SKM-1 treated with dmso at 0.1 percent for 144 hours (cell line): ENCODE data around the gene TMEM135.
"Not testable (repeated sequence)": the region's sequence is repeated elsewhere in the genome, so short reads cannot be mapped to it uniquely, and the experiment has no call there.

Experiments used
- DNase-seq: peaks from one replicate; lab custom pipeline; 2025; ENCODE audit not compliant: unreplicated experiment; lab: John Stamatoyannopoulos, UW

Gene TMEM135

DNA sequence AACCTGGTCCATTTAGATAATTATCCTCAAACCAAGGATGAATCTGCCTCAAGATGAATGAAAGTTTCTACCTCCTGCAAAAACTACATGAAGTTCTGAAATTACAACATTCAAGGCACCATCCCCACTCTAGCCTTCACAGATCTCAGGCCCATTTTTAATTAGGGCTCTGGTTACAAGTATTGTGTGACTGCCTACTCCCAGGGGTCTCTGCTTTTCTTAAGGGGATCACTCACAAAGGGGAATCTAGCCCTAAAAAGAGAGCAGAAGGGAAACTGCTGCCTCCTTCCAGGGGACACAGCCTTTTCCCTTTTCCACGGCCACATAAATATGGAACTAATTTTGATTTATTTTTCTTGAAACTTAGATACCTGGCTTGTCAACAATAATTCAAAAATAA lies 17.4 kb upstream of the TMEM135 start:
- no peak for DNase-seq

DNA sequence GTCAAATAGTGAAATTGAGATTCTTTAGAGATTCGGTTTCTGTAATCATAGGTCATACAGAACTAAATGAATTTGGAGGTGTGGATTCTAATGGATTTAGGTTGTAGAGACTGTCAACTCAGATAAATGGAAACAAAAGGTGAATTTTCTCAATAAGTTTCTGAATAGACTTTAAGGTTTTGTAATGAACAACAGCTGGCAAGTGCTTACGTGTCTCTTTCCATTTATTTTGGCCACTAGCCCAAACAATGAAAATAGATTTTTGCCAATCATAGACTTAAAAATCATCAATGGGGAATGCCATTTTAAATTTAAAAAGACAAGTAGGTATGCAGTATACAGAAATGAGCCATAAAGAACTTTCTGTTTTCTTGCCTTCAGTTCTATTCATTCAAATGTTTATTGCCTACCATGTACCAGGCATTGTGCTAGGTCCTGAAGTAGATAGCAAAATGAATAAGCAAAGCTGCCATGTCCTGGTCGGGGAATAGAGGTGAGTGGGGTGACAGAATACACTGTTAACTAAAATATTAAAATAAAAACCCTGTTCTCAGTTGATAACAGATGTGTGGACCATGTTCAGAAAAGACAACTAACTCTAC lies 16.9 kb upstream of the TMEM135 start:
- no peak for DNase-seq

DNA sequence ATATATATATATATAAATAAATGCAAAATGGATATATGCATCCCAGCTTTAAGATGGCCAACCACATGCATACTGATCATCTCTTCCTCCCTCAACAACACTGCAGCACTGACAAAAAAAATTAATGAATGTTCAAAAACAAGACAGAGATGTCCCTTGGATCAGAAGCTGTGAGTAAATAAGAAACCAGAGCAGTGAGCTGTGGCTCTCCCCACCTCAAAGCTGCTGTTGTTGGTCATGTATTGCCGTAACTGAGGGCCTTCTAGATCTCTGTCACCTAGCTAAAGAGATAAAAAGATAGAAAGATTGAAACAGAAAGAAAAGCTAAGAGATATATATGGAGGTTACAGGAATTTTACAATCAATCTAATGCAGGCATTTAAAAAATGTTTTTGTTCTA lies 15.5 kb upstream of the TMEM135 start:
- DNase-seq: no peak

DNA sequence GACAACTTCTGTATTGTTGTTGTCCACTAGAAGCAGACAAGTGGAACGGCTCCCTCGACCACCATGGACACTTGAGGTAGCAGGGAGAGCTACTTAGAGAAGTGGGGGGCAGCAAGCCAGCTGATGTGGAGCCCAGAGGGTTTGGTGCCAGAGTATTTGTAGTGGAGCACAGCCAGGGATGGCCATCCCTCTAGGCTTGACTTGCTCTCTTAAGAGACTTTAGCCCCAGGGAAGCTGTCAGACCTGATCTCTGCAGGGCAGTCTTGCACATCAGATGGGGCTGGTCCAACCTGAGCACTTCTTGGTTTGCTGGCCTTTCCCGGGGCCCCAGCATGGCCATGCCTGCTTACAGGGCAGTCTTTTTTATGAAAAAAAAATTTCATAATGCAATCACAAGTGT lies 15.0 kb upstream of the TMEM135 start:
- DNase-seq: no peak

DNA sequence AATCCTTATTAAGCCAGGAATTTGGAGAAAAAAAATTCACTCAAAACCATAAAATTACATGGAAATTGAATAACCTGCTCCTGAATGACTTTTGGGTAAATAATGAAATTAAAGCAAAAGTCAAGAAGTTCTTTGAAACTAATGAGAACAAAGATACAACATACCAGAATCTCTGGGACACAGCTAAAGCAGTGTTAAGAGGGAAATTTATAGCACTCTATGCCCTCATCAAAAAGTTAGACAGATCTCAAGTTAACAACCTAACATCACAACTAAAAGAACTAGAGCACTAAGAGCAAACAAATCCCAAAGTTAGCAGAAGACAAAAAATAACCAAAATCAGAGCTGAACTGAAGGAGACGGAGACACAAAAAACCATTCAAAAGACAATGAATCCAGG lies 11.3 kb upstream of the TMEM135 start:
- not testable (repeated sequence) for DNase-seq

DNA sequence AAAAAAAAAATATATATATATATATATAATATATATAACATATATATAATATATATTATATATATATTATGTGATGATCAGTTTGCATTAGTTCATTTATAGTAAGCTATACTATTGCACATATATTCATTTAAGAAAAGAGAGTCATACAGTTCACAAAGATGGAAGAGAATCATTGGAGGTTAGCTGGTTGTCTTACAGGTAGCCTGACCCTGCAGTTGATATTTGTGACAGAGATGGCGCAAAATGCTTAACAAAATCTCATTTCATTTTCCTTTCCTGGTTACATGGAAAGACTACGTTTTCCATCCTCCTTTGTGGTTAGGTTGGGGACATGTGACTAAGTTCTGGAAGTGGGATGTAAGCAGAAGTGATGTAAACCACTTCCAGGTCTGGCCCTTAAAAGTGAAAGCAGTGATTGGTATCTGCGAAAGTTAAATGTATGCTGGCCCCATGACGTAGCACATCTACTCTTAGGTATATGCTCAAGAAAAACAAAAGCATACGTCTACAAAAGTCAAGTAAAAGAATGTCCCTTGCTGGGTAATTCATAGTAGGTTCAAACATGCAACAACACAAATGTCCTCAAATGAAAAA lies 7.2 kb upstream of the TMEM135 start:
- DNase-seq: no peak

DNA sequence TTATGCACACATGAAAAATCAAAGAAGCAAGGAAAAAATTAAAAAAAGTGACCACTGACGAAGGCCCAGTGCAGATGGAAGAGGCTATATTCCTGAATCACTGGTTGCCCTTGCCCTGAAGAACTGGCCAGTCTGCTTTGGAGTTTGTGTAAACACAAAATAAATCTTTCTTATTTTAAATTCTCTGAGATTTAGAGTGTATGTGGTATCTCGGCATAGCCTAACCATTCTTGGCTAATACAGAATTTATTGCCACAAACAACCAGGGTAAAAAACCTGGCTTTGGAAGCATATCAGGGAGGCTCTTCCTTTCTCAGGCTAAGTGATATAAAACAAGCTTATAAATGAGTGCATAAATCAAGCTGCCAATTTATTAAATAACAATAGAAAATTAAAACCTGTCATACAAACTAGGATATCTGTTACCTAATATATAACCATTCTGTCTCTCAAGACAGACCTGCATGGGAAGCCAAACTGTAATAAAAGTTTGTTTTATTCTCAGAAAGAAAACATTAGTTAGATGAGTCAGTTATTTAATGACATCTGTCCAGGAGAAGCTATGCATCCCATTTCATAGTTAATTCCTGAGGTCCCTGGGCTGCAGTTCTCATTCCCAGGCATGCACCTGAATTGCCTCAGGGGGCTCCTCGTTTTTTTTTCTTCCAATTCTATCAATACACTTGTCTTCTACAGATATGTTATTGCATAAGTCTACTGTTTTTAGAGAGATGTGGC lies 6.1 kb upstream of the TMEM135 start:
- no peak for DNase-seq

DNA sequence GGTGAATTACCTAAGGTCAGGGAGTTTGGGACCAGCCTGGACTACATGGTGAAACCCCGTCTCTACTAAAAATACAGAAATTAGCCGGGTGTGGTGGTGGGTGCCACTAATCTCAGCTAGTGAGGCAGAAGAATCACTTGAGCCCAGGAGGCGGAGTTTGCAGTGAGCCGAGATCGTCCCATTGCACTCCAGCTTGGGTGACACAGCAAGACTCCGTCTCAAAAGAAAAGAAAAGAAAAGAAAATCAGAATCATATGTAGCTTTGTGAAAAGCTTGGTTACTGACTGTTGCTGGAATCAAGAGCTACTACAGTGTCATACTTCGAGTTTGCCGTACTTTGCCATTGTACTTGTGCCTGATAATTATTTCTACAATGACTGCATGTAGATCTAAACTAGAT lies 4.2 kb upstream of the TMEM135 start:
- DNase-seq: no peak

DNA sequence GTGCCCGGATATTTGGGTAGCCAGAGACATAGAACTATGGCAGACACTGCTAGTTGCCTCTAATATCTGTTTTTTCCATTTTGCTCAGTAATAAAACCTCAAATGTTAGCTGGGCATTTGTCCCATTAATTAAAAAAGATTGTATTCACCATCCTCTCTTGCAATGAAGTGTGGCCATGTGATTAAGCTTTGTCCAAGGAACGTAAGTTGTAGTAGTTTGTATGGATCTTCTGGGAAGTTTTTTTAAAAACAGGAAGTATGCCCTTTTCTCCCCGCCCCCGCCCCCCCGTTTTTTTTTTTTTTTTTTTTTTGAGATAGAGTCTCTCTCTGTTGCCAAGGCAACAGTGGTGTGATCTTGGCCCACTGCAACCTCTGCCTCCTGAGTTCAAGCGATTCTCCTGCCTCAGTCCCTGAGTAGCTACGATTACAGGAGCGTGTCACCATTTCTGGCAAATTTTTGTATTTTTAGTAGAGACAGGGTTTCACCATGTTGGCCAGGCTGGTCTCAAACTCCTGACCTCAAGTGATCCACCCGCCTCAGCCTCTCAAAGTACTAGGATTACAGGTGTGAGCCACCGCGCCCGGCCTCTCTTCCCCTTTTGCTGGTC lies 1.7 kb upstream of the TMEM135 start:
- no peak for DNase-seq

DNA sequence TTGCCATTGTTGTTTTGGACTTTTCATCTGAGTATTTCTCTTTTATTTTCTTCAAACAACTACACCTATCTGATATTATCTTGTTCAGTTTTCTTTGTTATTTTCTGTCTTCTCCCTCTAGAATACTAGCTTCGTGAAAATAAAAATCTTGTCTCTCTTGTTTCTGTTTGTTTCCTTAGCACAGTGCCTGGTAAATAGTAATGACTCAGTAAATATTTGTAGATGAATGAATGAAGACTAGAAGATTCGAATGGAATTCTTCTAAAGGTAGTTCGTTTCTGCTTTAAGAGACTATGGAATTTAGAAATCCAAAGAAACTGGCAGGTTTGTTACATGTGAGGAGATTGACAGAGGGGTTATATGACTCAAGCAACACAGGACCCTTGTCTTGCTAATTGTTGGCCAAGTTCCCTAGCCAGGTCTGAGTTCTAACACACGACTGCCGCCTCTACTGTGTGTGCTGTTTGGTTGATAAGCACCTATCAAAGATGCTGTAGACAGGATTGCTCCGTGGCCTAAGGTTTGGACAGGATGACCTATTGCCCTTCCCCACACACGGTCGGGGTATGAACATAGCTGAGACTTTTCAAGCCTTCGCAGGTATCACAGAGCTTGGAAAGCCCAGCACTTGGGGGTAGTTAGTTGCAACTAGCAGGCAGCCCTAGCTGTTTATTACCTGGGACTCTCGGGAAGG lies 831 bp upstream of the TMEM135 start:
- DNase-seq: no peak

DNA sequence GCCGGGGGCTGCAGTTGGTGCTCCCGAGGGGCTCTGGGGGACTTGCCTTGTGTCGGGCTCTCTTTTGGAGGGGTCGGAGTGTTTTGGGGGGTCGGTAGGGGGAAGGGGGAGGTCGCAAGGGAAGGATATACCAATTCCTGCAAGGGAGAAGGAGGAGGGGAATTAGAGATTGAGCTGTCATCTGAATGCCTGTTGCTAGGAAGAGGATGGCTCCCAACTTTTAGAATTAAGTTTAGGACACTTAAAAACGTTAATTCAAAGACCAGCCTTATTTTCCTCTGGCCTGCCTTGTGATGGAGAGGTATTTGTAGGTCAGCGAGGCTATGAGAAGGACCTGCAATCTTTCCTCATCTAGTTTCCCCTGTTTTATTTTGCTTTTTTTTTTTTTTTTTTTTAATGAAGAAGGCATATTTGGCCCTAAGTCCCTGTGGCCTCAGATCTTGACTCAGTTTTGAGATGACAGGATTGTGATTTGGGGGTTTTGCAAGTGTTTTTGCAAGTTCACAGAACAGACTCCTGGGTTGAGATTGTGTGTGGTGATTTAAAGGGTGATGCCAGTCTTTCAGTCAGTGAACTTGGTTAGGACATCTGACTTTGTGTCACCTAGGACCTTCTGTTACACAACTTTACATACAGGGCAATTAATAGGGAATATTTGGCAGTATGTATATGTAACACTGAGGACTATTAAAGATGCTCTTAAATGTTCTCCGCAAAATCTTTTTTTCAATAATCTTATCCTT lies 672 bp downstream of the TMEM135 start:
- DNase-seq: no peak

DNA sequence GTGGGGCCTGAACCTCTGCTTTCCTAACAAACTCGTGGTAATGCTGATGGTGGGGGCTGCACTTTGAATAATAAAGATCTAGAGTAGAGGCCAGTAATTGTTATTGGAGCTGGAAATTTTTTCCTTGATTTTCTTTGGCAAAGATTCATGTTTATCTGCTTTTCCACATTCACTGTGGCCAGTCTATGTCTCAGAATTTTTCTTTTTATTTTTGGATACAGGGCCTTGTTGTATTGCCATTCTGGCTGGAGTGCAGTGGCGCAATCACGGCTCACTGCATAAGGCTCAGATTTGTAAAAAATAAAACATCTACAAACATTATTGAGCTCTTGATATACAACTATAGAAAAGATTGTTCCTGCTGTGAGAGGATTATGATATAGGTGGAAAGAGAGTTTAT lies 1.6 kb downstream of the TMEM135 start:
- DNase-seq: no peak

DNA sequence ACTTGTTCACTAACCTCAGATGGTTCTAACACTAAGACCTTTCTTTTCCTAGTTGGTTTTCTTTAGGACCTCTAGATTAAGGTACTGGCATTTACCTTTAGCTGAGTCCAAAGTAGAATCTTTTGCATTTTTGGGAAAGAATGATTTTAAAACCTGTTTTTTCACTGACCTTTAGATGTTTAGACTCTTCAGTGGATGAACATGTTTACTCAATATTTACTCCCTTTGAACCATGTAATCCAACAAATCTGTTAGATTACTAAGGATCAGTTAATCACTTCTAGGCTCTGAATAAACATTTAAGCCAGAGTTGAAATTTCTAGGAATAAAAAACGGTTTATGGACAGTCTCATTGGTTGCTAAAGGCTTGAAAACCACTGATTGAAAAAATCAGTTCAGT lies 6.2 kb downstream of the TMEM135 start:
- no peak for DNase-seq

DNA sequence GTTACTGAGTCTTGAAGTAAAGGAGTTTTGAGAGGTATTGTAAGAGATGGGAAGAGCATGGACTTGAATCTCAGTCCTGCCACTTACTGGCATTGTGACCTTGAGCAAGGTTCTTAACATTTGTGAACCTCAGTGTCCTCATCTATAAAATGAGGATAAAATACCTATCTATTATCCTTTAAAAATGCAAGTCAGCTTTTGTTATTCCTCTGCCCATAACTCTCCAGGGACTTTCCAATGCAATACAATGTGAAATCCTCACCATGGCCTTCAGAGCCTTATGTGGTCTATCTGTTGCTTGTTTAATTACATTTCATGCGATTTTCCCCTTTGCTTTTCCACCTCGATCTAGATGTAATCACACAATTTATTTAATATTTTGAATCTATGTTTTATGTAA lies 9.1 kb downstream of the TMEM135 start:
- no peak for DNase-seq

DNA sequence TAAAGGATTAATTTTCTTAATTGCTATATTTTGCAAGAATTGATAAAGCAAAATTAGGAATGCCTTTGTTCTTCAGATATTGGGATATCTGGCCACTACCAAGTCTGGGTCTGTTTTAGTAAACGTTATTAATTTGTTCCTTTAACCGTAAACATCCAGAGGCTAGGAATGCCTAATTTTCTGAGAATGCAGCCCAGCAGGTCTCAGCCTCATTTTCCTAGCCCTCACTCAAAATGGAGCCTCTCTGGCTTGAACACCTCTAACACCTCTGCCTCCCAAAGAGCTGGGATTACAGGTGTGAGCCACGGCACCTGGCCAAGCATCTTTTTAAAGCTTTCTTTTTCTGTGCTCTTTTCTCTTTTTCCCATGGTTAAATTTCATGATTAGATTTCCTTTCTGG lies 18.4 kb downstream of the TMEM135 start:
- no peak for DNase-seq

DNA sequence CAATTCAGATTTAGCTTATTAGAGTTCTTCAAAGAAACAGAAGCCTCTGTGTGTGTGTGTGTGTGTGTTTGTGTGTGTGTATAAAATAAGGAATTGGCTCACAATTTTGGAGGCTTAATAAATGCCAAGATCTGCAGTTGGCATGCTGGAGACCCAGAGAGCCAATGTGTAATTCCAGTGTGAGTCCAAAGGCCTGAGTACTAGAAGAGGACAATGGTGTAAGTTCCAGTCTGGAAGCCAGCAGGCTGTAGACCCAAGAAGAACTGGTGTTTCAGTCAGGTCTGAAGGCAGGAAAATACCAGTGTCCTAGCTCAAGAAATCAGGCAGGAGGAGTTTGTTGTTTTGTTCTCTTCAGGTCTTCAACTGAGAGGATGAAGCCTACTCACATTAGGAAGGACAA lies 20.0 kb downstream of the TMEM135 start:
- DNase-seq: no peak

DNA sequence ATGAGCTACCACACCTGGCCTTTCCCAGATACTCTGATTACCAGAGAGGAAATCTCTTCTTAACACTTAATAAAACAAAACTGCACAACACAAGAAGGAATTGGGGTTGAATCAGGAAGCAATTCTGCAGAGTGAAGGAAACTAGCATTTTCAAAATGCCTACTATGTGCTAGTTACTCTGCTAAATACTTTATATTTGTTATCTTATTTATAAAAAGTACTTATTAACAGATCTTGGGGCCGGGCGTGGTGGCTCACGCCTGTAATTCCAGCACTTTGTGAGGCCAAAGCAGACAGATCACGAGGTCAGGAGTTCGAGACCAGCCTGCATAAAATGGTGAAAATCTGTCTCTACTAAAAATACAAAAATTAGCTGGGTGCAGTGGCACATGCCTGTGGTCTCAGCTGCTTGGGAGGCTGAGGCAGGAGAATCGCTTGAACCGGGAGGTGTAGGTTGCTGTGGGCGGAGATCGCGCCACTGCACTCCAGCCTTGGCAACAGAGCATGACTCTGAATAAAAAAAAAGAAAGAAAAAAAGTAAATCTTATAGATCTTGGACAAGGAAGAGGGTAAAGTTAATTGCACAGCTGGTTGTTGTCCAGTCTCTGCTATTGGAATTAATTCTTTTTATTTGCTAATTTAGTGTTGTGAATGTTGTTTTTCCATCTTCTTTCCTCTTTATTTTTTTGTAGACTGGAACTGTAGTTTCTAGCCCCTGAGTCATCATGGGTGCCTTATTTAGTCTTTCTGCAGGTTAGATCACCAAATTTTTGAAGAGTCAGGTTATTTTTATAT lies 22.1 kb downstream of the TMEM135 start:
- DNase-seq: no peak

DNA sequence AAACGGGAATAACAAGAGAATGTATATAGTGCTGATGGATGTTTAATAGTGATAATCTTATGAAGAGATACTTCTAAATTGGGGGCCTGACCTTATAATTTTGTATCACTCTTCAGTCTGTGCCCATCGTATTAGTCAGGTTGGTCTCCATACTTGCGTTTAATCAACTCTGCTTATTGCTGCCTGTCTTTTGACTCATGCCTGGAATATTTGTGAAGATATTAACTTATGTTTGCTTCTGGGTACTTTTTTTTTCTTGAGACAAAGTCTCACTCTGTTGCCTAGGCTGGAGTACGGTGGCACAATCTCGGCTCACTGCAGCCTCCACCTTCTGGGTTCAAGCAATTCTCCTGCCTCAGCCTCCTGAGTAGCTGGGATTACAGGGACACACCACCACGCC lies 24.0 kb downstream of the TMEM135 start:
- DNase-seq: no peak

DNA sequence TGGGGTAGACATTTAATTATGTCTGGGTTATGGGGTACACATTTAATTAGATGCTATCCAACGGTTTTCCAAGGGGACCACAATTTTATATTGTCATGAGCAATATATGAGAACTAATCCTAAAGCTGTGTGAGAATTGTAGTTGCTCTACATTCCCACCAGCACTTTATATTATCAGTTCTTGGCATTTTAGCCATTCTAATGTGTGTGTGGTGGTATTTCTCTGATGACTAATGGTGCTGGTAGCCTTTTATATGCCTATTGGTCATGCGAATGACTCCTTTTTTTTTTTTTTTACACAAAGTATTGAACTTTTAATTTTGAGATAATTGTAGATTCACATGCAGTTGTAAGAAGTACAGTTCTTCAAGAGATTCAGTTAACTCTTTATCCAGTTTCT lies 26.2 kb downstream of the TMEM135 start:
- DNase-seq: no peak

DNA sequence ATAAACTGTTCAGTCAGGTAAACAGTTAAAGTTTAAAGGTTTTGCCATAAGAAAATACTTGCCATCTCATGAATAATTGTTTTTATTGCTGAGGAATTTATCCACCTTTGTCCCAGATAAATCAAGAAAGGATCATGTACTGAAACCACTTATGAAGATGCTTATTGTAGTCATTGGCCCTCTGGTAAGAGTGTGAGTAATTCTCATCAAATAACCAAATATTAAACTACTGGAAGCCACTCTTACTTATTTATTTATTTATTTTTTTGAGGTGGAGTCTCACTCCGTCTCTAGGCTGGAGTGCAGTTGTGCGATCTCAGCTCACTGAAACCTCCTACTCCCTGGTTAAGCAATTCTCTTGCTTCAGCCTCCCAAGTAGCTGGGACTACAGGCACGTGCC lies 35.1 kb downstream of the TMEM135 start:
- no peak for DNase-seq
